Measurements from ENCODE around the gene SH3PXD2B.

SH3PXD2B gene

DNA sequence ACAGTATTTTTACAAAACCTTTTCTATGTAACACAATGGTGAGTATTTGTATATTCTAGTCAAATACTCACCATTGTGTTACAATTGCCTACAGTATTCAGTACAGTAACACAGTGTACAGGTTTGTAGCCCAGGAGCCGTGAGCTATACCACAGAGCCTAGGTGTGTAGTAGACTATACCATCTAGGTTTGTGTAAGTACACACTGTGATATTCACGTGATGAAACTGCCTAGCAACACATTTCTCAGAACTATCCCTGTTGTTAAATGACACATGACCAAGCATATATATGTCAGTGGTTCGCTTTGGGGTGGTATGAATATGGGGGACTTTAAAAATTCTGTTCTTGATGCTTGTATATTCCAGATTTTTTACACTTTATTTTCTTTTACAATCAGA lies 21.3 kb downstream of the SH3PXD2B start:
- Histone ChIP-seq H3K4me1 (ENCODE audit: insufficient read depth, low read length) (no peaks in the 10 kb centered on the region), H3K27me3 (ENCODE audit: insufficient read depth, low read length, poor library complexity) (no peaks in the 10 kb centered on the region), H3K9me3 (ENCODE audit: insufficient read depth, low read length, severe bottlenecking) (no peaks in the 10 kb centered on the region), H3K9ac (ENCODE audit: low read depth, low read length) (no peak overlapping the region), H3K4me2 (ENCODE audit: insufficient read depth, low read length) (no peak overlapping the region), H2AFZ (ENCODE audit: low read depth, low read length) (no peak overlapping the region), H4K20me1 (ENCODE audit: insufficient read depth, low read length) (no peaks in the 10 kb centered on the region), H3K79me2 (ENCODE audit: insufficient read depth, low read length) (no peaks in the 10 kb centered on the region), H3K4me3 (ENCODE audit: low read depth in 1 of 2, low read length in 2 of 2) (no peak overlapping the region), H3K27ac (ENCODE audit: low read length) (no peak overlapping the region), H3K36me3 (ENCODE audit: insufficient read depth, low read length) (no peaks in the 10 kb centered on the region)
- DNase-seq (no peak), ATAC-seq (ENCODE audit: insufficient read depth, low read depth) (no peak)
- TF ChIP-seq EZH2 (IDR thresholded peaks at IDR 0.05; ENCODE audit: borderline replicate concordance, low read depth, low read length, severe bottlenecking): no peak
- TF ChIP-seq, protein P1, sequence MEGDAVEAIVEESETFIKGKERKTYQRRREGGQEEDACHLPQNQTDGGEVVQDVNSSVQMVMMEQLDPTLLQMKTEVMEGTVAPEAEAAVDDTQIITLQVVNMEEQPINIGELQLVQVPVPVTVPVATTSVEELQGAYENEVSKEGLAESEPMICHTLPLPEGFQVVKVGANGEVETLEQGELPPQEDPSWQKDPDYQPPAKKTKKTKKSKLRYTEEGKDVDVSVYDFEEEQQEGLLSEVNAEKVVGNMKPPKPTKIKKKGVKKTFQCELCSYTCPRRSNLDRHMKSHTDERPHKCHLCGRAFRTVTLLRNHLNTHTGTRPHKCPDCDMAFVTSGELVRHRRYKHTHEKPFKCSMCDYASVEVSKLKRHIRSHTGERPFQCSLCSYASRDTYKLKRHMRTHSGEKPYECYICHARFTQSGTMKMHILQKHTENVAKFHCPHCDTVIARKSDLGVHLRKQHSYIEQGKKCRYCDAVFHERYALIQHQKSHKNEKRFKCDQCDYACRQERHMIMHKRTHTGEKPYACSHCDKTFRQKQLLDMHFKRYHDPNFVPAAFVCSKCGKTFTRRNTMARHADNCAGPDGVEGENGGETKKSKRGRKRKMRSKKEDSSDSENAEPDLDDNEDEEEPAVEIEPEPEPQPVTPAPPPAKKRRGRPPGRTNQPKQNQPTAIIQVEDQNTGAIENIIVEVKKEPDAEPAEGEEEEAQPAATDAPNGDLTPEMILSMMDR (IDR thresholded peaks at IDR 0.05; ENCODE audit: borderline replicate concordance, extremely low read depth, low read length, poor library complexity, severe bottlenecking): no peak

- no peak for ATAC-seq (ENCODE audit: insufficient read depth, low read depth)
- no peaks in the 10 kb centered on the region for H3K79me2 ChIP-seq (ENCODE audit: insufficient read depth, low read length)
- H3K9me3 ChIP-seq (ENCODE audit: insufficient read depth, low read length, severe bottlenecking): no peaks in the 10 kb centered on the region
- no peaks in the 10 kb centered on the region for H3K36me3 ChIP-seq (ENCODE audit: insufficient read depth, low read length)
- H4K20me1 ChIP-seq (ENCODE audit: insufficient read depth, low read length): no peaks in the 10 kb centered on the region
- H3K27me3 ChIP-seq (ENCODE audit: insufficient read depth, low read length, poor library complexity): no peaks in the 10 kb centered on the region
- no peak overlapping the region for H3K9ac ChIP-seq (ENCODE audit: low read depth, low read length)
- no peak overlapping the region for H3K4me2 ChIP-seq (ENCODE audit: insufficient read depth, low read length)
- DNase-seq: no peak
- TF ChIP-seq, protein P1 (IDR thresholded peaks at IDR 0.05; ENCODE audit: borderline replicate concordance, extremely low read depth, low read length, poor library complexity, severe bottlenecking): no peak
- no peak for TF ChIP-seq EZH2 (IDR thresholded peaks at IDR 0.05; ENCODE audit: borderline replicate concordance, low read depth, low read length, severe bottlenecking)
- no peak overlapping the region for H2AFZ ChIP-seq (ENCODE audit: low read depth, low read length)
- H3K27ac ChIP-seq (ENCODE audit: low read length): no peak overlapping the region
- H3K4me1 ChIP-seq (ENCODE audit: insufficient read depth, low read length): no peaks in the 10 kb centered on the region
- no peak overlapping the region for H3K4me3 ChIP-seq (ENCODE audit: low read depth in 1 of 2, low read length in 2 of 2)
Observed at GRCh38 chr5:172430354-172430753, 24.0 kb downstream of the SH3PXD2B start.

GRCh38 chr5:172429201-172429940 lies 25.0 kb downstream of the SH3PXD2B start:
- no peak for TF ChIP-seq EZH2 (IDR thresholded peaks at IDR 0.05; ENCODE audit: borderline replicate concordance, low read depth, low read length, severe bottlenecking)
- TF ChIP-seq, protein P1 (IDR thresholded peaks at IDR 0.05; ENCODE audit: borderline replicate concordance, extremely low read depth, low read length, poor library complexity, severe bottlenecking): no peak
- no peak for DNase-seq
- no peaks in the 10 kb centered on the region for H4K20me1 ChIP-seq (ENCODE audit: insufficient read depth, low read length)

More at GRCh38 chr5:172429201-172429940, 25.0 kb downstream of the SH3PXD2B start:
- H3K36me3 ChIP-seq (ENCODE audit: insufficient read depth, low read length): no peaks in the 10 kb centered on the region
- H3K4me3 ChIP-seq (ENCODE audit: low read depth in 1 of 2, low read length in 2 of 2): no peak overlapping the region
- no peak overlapping the region for H3K27ac ChIP-seq (ENCODE audit: low read length)
- H3K9me3 ChIP-seq (ENCODE audit: insufficient read depth, low read length, severe bottlenecking): no peaks in the 10 kb centered on the region
- no peaks in the 10 kb centered on the region for H3K27me3 ChIP-seq (ENCODE audit: insufficient read depth, low read length, poor library complexity)
- no peaks in the 10 kb centered on the region for H3K4me1 ChIP-seq (ENCODE audit: insufficient read depth, low read length)
- no peaks in the 10 kb centered on the region for H3K79me2 ChIP-seq (ENCODE audit: insufficient read depth, low read length)
- ATAC-seq (ENCODE audit: insufficient read depth, low read depth): no peak
- H3K9ac ChIP-seq (ENCODE audit: low read depth, low read length): no peak overlapping the region
- no peak overlapping the region for H2AFZ ChIP-seq (ENCODE audit: low read depth, low read length)
- no peak overlapping the region for H3K4me2 ChIP-seq (ENCODE audit: insufficient read depth, low read length)

Data from DND-41 (cell line).